ENCODE measurements around the gene ENDOU. TPM values are rescaled to one million over a fixed set of nuclear protein-coding genes. Genes with fewer than 3 reads are reported as not detected.

ENDOU gene
- total RNA-seq, 1 experiment from 2014 or later = not detected

DNA sequence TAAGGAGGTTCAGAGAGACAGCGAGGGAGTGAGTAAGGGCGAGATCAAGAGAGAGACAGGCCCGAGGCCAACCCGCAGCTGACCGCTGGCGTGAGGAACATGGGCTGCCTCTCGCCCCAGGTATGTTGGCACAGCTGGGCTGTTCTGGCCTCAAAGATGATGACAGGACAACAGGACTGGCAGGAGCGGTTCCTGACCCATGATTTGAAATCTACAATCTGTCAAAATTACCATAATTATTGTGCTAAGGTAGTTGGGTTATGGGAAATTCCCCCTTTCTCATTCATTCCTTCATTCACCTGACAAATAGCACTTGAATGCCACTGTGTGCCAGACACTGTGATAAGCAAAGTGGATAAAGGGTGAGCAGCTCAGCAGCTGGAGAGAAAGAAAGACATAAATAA lies 5.1 kb upstream of the ENDOU start:
- TF ChIP-seq, protein P1, sequence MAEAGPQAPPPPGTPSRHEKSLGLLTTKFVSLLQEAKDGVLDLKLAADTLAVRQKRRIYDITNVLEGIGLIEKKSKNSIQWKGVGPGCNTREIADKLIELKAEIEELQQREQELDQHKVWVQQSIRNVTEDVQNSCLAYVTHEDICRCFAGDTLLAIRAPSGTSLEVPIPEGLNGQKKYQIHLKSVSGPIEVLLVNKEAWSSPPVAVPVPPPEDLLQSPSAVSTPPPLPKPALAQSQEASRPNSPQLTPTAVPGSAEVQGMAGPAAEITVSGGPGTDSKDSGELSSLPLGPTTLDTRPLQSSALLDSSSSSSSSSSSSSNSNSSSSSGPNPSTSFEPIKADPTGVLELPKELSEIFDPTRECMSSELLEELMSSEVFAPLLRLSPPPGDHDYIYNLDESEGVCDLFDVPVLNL (CRISPR knock-in tag; IDR thresholded peaks at IDR 0.05; ENCODE audit: borderline replicate concordance, low read depth) = no peak
- TF ChIP-seq TP53 (CRISPR knock-in tag; IDR thresholded peaks at IDR 0.05) (no peak), HMGXB4 (CRISPR knock-in tag; IDR thresholded peaks at IDR 0.05) (no peak), ZBTB21 (CRISPR knock-in tag; IDR thresholded peaks at IDR 0.05; ENCODE audit: borderline replicate concordance) (no peak), HMGA2 (CRISPR knock-in tag; IDR thresholded peaks at IDR 0.05) (no peak)
- TF ChIP-seq, protein P2, sequence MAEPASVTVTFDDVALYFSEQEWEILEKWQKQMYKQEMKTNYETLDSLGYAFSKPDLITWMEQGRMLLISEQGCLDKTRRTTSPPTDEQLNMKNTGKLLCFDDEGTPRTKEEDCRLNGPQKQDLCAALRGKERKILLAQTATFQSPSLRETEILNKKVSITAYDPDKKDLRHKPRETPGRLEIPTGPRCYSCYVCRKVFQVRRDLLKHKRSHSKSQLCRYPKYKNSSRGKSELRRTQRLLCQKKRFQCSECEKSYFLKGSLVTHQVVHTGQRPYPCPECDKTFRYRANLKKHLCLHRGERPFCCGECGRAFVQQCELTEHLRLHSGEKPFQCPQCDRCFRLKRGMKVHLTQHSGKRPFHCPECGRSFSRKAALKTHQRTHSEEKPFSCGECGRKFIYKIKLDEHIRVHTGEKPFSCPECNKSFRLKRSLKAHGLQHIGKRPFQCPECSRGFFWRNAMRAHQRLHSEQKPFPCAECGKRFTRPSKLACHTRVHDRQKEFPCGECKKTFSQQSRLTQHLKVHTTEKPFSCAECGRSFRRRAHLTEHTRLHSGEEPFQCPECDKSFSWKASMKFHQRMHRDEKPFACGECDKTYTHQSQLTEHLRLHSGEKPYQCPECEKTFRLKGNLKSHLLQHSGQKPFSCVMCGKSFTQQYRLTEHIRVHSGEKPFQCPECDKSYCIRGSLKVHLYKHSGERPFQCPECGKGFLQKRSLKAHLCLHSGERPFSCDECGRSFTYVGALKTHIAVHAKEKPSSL (CRISPR knock-in tag; conservative IDR thresholded peaks at IDR 0.05) = no peak
- TF ChIP-seq, protein P3, sequence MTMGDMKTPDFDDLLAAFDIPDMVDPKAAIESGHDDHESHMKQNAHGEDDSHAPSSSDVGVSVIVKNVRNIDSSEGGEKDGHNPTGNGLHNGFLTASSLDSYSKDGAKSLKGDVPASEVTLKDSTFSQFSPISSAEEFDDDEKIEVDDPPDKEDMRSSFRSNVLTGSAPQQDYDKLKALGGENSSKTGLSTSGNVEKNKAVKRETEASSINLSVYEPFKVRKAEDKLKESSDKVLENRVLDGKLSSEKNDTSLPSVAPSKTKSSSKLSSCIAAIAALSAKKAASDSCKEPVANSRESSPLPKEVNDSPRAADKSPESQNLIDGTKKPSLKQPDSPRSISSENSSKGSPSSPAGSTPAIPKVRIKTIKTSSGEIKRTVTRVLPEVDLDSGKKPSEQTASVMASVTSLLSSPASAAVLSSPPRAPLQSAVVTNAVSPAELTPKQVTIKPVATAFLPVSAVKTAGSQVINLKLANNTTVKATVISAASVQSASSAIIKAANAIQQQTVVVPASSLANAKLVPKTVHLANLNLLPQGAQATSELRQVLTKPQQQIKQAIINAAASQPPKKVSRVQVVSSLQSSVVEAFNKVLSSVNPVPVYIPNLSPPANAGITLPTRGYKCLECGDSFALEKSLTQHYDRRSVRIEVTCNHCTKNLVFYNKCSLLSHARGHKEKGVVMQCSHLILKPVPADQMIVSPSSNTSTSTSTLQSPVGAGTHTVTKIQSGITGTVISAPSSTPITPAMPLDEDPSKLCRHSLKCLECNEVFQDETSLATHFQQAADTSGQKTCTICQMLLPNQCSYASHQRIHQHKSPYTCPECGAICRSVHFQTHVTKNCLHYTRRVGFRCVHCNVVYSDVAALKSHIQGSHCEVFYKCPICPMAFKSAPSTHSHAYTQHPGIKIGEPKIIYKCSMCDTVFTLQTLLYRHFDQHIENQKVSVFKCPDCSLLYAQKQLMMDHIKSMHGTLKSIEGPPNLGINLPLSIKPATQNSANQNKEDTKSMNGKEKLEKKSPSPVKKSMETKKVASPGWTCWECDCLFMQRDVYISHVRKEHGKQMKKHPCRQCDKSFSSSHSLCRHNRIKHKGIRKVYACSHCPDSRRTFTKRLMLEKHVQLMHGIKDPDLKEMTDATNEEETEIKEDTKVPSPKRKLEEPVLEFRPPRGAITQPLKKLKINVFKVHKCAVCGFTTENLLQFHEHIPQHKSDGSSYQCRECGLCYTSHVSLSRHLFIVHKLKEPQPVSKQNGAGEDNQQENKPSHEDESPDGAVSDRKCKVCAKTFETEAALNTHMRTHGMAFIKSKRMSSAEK (CRISPR knock-in tag; IDR thresholded peaks at IDR 0.05; ENCODE audit: borderline replicate concordance) = no peak
- TF ChIP-seq, protein P4, sequence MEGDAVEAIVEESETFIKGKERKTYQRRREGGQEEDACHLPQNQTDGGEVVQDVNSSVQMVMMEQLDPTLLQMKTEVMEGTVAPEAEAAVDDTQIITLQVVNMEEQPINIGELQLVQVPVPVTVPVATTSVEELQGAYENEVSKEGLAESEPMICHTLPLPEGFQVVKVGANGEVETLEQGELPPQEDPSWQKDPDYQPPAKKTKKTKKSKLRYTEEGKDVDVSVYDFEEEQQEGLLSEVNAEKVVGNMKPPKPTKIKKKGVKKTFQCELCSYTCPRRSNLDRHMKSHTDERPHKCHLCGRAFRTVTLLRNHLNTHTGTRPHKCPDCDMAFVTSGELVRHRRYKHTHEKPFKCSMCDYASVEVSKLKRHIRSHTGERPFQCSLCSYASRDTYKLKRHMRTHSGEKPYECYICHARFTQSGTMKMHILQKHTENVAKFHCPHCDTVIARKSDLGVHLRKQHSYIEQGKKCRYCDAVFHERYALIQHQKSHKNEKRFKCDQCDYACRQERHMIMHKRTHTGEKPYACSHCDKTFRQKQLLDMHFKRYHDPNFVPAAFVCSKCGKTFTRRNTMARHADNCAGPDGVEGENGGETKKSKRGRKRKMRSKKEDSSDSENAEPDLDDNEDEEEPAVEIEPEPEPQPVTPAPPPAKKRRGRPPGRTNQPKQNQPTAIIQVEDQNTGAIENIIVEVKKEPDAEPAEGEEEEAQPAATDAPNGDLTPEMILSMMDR (IDR thresholded peaks at IDR 0.05) = no peak
- TF ChIP-seq, protein P5, sequence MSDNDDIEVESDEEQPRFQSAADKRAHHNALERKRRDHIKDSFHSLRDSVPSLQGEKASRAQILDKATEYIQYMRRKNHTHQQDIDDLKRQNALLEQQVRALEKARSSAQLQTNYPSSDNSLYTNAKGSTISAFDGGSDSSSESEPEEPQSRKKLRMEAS (CRISPR knock-in tag; IDR thresholded peaks at IDR 0.05) = no peak
- no peak for ATAC-seq
- H3K4me3 Mint-ChIP-seq = no peak overlapping the region
- ChIA-PET CTCF (interaction anchor here (1.3 to 15.4 kb wide), 3 partner anchors 13 to 44 kb away, joined by 4 to 735 read pairs (median 48); partner anchors contain the start of gene SLC48A1), POLR2A (no interaction called here)
- H3K27ac Mint-ChIP-seq = no peak overlapping the region
- peaks cover 4% of the 10 kb centered on the region; the same call in 1 of the 2 replicates for H3K27me3 Mint-ChIP-seq (ENCODE audit: low read depth)
- no peak for DNase-seq (ENCODE audit: low spot score)
- H3K4me1 Mint-ChIP-seq = peaks cover 17% of the 10 kb centered on the region
- H3K36me3 Mint-ChIP-seq = no peaks in the 10 kb centered on the region
- no peaks in the 10 kb centered on the region for H3K9me3 Mint-ChIP-seq

- POLR2A ChIA-PET = no interaction called here
- Mint-ChIP-seq H3K4me3 (no peak overlapping the region), H3K36me3 (no peaks in the 10 kb centered on the region), H3K9me3 (no peaks in the 10 kb centered on the region), H3K27ac (no peak overlapping the region), H3K27me3 (ENCODE audit: low read depth) (peaks cover 8% of the 10 kb centered on the region), H3K4me1 (peaks cover 6% of the 10 kb centered on the region)
- no peak for ATAC-seq
- DNase-seq (ENCODE audit: low spot score) = no peak
- CTCF ChIA-PET = interaction anchor here (1.3 kb wide), 1 partner anchor 12 kb away, joined by 4 read pairs; no protein-coding TSS in a partner anchor
- TF ChIP-seq, protein P6, sequence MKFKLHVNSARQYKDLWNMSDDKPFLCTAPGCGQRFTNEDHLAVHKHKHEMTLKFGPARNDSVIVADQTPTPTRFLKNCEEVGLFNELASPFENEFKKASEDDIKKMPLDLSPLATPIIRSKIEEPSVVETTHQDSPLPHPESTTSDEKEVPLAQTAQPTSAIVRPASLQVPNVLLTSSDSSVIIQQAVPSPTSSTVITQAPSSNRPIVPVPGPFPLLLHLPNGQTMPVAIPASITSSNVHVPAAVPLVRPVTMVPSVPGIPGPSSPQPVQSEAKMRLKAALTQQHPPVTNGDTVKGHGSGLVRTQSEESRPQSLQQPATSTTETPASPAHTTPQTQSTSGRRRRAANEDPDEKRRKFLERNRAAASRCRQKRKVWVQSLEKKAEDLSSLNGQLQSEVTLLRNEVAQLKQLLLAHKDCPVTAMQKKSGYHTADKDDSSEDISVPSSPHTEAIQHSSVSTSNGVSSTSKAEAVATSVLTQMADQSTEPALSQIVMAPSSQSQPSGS (CRISPR knock-in tag; IDR thresholded peaks at IDR 0.05; ENCODE audit: borderline replicate concordance, low read depth) = no peak
- TF ChIP-seq NFYB (CRISPR knock-in tag; conservative IDR thresholded peaks at IDR 0.05; ENCODE audit: low read depth) (no peak), ZNF416 (CRISPR knock-in tag; IDR thresholded peaks at IDR 0.05) (no peak), TCF7 (CRISPR knock-in tag; IDR thresholded peaks at IDR 0.05; ENCODE audit: low read depth) (no peak), FOXP1 (CRISPR knock-in tag; IDR thresholded peaks at IDR 0.05; ENCODE audit: borderline replicate concordance) (no peak), RORB (CRISPR knock-in tag; IDR thresholded peaks at IDR 0.05) (no peak), E2F1 (CRISPR knock-in tag; IDR thresholded peaks at IDR 0.05) (no peak)
- TF ChIP-seq, protein P7, sequence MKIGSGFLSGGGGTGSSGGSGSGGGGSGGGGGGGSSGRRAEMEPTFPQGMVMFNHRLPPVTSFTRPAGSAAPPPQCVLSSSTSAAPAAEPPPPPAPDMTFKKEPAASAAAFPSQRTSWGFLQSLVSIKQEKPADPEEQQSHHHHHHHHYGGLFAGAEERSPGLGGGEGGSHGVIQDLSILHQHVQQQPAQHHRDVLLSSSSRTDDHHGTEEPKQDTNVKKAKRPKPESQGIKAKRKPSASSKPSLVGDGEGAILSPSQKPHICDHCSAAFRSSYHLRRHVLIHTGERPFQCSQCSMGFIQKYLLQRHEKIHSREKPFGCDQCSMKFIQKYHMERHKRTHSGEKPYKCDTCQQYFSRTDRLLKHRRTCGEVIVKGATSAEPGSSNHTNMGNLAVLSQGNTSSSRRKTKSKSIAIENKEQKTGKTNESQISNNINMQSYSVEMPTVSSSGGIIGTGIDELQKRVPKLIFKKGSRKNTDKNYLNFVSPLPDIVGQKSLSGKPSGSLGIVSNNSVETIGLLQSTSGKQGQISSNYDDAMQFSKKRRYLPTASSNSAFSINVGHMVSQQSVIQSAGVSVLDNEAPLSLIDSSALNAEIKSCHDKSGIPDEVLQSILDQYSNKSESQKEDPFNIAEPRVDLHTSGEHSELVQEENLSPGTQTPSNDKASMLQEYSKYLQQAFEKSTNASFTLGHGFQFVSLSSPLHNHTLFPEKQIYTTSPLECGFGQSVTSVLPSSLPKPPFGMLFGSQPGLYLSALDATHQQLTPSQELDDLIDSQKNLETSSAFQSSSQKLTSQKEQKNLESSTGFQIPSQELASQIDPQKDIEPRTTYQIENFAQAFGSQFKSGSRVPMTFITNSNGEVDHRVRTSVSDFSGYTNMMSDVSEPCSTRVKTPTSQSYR (CRISPR knock-in tag; IDR thresholded peaks at IDR 0.05) = no peak
These were observed 3.9 kb upstream of the ENDOU start for GRCh38 chr12:47729233-47729632.
